HEK293T (cell line): Measurements from ENCODE around the gene ANK3.

Experiments
- CTCF ChIA-PET: fragments of 350-600 bp; formaldehyde crosslinking; extraction: SDS; loops from one replicate; lab custom pipeline; 2021; ENCODE audit warnings: antibody characterized with exemption, inconsistent platforms; lab: Yijun Ruan, JAX
- POLR2A ChIA-PET: fragments of 350-600 bp; formaldehyde crosslinking; extraction: SDS; loops from one replicate; lab custom pipeline; 2020; ENCODE audit warnings: antibody characterized with exemption, inconsistent platforms; lab: Yijun Ruan, JAX
- DNase-seq: peaks from one replicate; pipeline ENCODE4 v3.0.0; 2012; ENCODE audit warnings: mixed read lengths; ENCODE audit errors: extremely low spot score
- ARNT ChIP-seq: fragments of 450-650 bp; IDR thresholded peaks from 2 replicates; pipeline ENCODE4 v1.6.1; 2017; ENCODE audit warnings: mild to moderate bottlenecking
- BHLHE40 ChIP-seq: fragments of 450-650 bp; IDR thresholded peaks from 2 replicates; pipeline ENCODE4 v1.6.1; 2016; ENCODE audit warnings: mild to moderate bottlenecking, moderate library complexity, borderline replicate concordance
- CTBP1 ChIP-seq: fragments of 450-650 bp; IDR thresholded peaks from 2 replicates; pipeline ENCODE4 v1.6.1; 2016; ENCODE audit warnings: borderline replicate concordance
- ELF4 ChIP-seq: fragments of 450-650 bp; IDR thresholded peaks from 2 replicates; pipeline ENCODE4 v1.6.1; 2017; ENCODE audit warnings: antibody characterized with exemption
- FOXA1 ChIP-seq: fragments of 450-650 bp; IDR thresholded peaks from 2 replicates; pipeline ENCODE4 v1.6.1; 2016; ENCODE audit warnings: mild to moderate bottlenecking
- FOXK2 ChIP-seq: fragments of 450-650 bp; IDR thresholded peaks from 2 replicates; pipeline ENCODE4 v1.6.1; 2016; ENCODE audit warnings: mild to moderate bottlenecking
- FOXM1 ChIP-seq: fragments of 450-650 bp; IDR thresholded peaks from 2 replicates; pipeline ENCODE4 v1.6.1; 2017; ENCODE audit warnings: mild to moderate bottlenecking, borderline replicate concordance
- HDGF ChIP-seq: fragments of 450-650 bp; IDR thresholded peaks from 2 replicates; pipeline ENCODE4 v1.6.1; 2017; ENCODE audit warnings: antibody characterized with exemption, borderline replicate concordance
- L3MBTL2 ChIP-seq: fragments of 450-650 bp; conservative IDR thresholded peaks from 2 replicates; pipeline ENCODE4 v1.6.1; 2016; ENCODE audit warnings: mild to moderate bottlenecking
- LEF1 ChIP-seq: fragments of 450-650 bp; IDR thresholded peaks from 2 replicates; pipeline ENCODE4 v1.6.1; 2017; ENCODE audit warnings: mild to moderate bottlenecking, borderline replicate concordance
- NFRKB ChIP-seq: fragments of 450-650 bp; IDR thresholded peaks from 2 replicates; pipeline ENCODE4 v1.6.1; 2016; ENCODE audit warnings: mild to moderate bottlenecking, moderate library complexity
- PKNOX1 ChIP-seq: fragments of 450-650 bp; IDR thresholded peaks from 2 replicates; pipeline ENCODE4 v1.6.1; 2016
- SP1 ChIP-seq: fragments of 450-650 bp; IDR thresholded peaks from 2 replicates; pipeline ENCODE4 v1.6.1; 2017
- SUZ12 ChIP-seq: fragments of 450-650 bp; IDR thresholded peaks from 2 replicates; pipeline ENCODE4 v1.6.1; 2016; ENCODE audit warnings: mild to moderate bottlenecking
- TARDBP ChIP-seq: fragments of 450-650 bp; IDR thresholded peaks from 2 replicates; pipeline ENCODE4 v1.6.1; 2016
- ZNF384 ChIP-seq: fragments of 450-650 bp; IDR thresholded peaks from 2 replicates; pipeline ENCODE4 v1.6.1; 2016

Gene ANK3

DNA sequence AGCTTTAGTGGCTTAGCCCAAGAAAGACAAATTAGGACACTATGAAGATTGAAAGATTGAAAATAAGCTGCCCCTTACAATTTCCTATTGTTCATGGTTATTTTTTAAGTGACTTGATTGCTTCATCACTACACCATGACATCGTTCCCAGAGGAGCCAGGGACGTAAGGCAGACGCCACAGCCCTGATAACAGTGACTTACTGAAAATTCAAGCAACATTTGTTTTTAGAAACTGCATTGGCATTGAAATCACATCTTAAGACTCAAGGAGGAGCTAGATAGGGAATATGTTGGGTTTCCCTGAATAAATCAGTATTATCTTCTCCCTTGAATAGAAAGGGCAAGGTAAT lies 38.7 kb upstream of the ANK3 start:
- POLR2A ChIA-PET = no interaction called here
- TF ChIP-seq CTBP1 (no peak), L3MBTL2 (no peak), ZNF384 (no peak), SUZ12 (no peak), LEF1 (no peak), PKNOX1 (no peak), ELF4 (no peak), NFRKB (no peak), FOXK2 (no peak), TARDBP (no peak), FOXM1 (no peak), HDGF (no peak), ARNT (no peak), BHLHE40 (no peak), SP1 (no peak), FOXA1 (no peak)
- CTCF ChIA-PET = interaction anchor here (1.0 kb wide), 1 partner anchor 219 kb away, joined by 3 read pairs; no protein-coding TSS in a partner anchor
- no peak for DNase-seq

DNA sequence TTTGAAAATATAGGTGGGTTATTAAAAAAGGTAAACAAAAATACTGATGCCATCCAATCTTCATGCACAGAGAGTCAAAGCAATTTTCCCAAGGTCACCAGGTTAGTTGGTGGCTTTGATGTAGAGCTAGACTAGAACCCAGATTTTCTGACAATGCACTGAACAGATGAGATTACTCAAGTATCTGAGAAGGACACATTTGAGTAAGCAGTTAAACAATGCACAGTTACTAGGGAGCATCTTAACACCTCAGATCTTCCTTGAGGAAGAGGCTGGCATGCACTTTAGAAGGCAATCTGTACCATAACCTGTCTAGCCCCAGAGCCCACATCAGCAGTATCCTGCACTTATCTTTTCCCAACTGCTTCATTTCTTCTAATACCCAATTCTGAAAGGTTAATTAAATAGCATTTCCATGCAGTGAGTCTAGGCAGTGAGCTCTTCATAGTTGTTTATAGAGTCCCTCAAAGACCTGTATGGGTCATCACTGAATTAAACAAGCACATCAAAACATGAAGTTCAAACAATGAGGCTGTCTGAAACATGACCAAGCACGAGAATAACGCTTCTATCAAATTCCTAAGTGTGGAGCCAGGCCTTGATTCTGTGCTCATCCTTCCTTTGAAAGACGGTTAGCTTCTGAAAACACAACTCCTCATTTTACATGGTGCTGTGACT lies 38.2 kb upstream of the ANK3 start:
- no peak for DNase-seq
- CTCF ChIA-PET = interaction anchor here (1.0 kb wide), 1 partner anchor 219 kb away, joined by 3 read pairs; no protein-coding TSS in a partner anchor
- TF ChIP-seq PKNOX1 (no peak), HDGF (no peak), SP1 (no peak), FOXK2 (no peak), ZNF384 (no peak), LEF1 (no peak), ARNT (no peak), FOXA1 (no peak)
- POLR2A ChIA-PET = no interaction called here

- ChIA-PET CTCF (no interaction called here), POLR2A (no interaction called here)
- DNase-seq = no peak
- TF ChIP-seq NFRKB = no peak
- TF ChIP-seq L3MBTL2 = no peak
- TF ChIP-seq FOXA1 = no peak
- TF ChIP-seq HDGF = no peak
- TF ChIP-seq PKNOX1 = no peak
- no peak for TF ChIP-seq CTBP1
- no peak for TF ChIP-seq ZNF384
- no peak for TF ChIP-seq BHLHE40
- TF ChIP-seq TARDBP = no peak
- no peak for TF ChIP-seq LEF1
- TF ChIP-seq SP1 = no peak
- TF ChIP-seq FOXK2 = no peak
- no peak for TF ChIP-seq ELF4
Observed at GRCh38 chr10:60427148-60427547, 37.5 kb upstream of the ANK3 start.

DNA sequence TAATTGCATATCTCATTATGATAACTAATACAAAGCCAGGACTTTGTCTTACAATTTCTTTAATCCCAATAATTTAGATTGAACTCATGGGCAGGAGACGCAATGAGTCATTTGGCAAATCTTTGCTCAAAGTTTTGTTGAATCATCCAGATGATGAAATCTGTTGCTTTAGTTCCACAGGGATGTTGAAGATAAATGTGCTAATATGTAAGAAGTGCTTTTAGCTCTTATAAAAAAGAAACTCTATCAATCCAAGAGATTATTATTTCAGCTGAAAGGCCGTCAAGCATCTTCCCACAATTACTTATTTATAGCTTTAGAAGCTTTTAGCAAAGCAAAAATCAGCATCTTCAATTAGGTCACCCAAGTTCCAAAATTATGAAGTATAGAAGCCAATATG lies 36.8 kb upstream of the ANK3 start:
- ChIA-PET POLR2A (no interaction called here), CTCF (interaction anchor here (0.7 kb wide), 1 partner anchor 13 kb away, joined by 3 read pairs; no protein-coding TSS in a partner anchor)
- no peak for DNase-seq
- TF ChIP-seq TARDBP (no peak), ELF4 (no peak), FOXM1 (no peak), FOXA1 (no peak), SUZ12 (no peak), ZNF384 (no peak)

DNA sequence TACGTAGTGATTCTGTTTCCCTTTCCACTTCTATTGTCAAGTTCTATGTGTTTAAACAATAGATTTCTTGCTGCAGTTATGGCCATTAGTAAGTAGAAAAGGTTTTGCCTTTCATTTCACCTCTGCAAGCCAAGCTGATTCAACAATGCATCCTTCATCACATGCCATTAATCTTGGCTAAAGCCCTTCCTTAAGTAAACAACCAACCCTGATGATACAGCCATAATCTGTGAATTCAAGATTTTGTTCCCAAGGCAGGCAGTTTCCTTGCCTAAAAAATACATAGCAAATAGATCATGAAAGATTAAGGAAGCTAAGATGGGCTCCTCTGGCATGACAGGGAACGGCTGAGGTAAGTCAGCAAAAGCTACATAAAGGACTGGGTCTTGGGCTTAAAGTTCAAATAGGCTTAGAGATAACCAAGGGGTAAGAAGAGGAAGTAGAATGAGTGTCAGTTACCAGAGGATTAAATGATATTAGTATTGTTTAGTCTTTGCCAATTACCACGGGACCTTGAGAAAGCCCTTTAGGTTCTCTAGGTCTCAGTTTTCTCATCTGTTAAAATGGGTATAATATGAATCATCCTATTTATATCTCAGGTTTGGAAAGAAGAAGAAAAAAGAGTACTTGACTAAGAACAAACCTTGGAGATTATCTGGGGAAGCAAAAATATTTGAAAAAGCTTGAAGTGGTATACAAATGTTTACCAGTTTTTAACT lies 35.9 kb upstream of the ANK3 start:
- ChIA-PET POLR2A (no interaction called here), CTCF (interaction anchor here (1.1 kb wide), 1 partner anchor 12 kb away, joined by 3 read pairs; no protein-coding TSS in a partner anchor)
- TF ChIP-seq ZNF384 = no peak
- no peak for TF ChIP-seq NFRKB
- TF ChIP-seq CTBP1 = no peak
- no peak for TF ChIP-seq LEF1
- no peak for TF ChIP-seq FOXK2
- TF ChIP-seq FOXM1 = no peak
- no peak for TF ChIP-seq SP1
- TF ChIP-seq BHLHE40 = no peak
- DNase-seq = no peak

GRCh38 chr10:60424971-60425370 lies 35.3 kb upstream of the ANK3 start:
- no peak for DNase-seq
- ChIA-PET POLR2A (no interaction called here), CTCF (interaction anchor here (1.1 kb wide), 1 partner anchor 13 kb away, joined by 3 read pairs; no protein-coding TSS in a partner anchor)
- TF ChIP-seq HDGF = no peak
- TF ChIP-seq FOXM1 = no peak
- TF ChIP-seq FOXK2 = no peak
- TF ChIP-seq SUZ12 = no peak
- TF ChIP-seq L3MBTL2 = no peak
- TF ChIP-seq FOXA1 = no peak
- TF ChIP-seq ELF4 = no peak
- no peak for TF ChIP-seq NFRKB
- TF ChIP-seq TARDBP = no peak
- no peak for TF ChIP-seq ZNF384
